Mucosa of gallbladder (tissue), 1 donor: Measurements from ENCODE around the gene RBM12. TPM values are rescaled to one million over a fixed set of nuclear protein-coding genes. Genes with fewer than 3 reads are reported as not detected.

Source experiments
- DNase-seq: peaks from one replicate; pipeline ENCODE4 v3.0.0-alpha.2; 2020; ENCODE audit warnings: low spot score
- total RNA-seq: library from RNA; stranded (reverse); gene quantifications from one replicate; pipeline ENCODE4 v1.2.1, GENCODE V29; 2021
- donor health status: DM: no; HTN: no; CAD: no.

The RBM12 gene
- total RNA-seq, 1 donor from 2014 or later, result 68.5 TPM

DNA sequence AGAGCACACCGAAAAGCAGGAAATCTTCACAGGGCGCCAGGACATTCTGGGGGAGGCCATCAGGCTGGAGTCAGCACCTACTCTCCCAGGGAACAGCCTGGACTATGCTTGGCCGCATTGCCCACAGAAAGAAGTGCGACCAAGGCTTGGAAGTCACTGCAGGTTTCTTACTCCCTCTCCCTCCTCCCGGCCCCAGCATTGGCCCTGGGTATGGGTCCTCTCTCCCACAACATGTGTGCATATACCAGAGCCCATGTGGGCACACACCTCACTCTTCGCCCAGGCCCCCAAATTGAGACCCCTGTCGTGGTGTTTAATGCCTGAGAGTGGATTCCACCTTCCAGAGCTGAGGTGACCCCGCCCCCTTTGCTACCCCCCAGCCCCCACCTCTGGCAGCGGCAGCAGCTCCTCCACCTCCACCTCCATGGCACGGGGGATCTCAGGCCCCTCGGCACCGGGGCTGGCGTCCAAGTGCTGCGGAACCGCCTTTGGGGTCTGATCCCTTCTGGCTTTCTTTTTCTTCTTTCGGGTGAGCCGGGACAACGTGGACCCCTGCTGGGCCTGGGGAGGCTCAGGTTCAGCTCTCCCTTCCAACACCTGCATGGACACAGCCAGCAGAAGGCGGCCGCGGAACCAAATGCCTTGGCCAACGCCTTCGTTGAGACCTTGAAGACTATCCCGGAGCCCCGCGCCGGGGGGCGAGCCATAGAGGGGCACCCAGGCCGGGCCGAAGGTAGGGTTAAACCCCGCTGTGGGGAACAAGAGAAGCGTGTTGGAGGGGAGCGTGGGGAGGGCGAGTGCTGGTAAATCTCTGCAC is 64.3 kb downstream of the RBM12 start:
- no peak for DNase-seq

DNA sequence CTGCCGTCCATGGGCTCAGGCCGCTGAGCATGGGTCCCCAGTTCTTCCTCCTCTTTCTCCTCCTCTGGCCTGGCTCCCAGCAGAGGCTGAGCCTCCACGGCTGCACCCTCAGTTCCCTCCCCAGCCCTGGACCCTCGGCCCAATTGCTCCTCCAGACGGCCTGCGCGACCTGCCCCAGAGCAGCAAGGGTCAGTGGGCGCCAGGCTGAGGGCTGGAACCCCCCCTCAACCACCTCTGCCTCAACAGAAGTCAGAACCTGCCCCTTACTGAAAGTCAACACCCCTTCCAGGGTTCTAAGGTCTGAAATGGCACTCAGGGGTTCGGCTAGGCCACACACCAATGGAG is 65.0 kb downstream of the RBM12 start:
- DNase-seq, result no peak

Other genes starting within 250 kb of the RBM12 start
- gene GDF5, start 226.7 kb downstream of the RBM12 start, total RNA-seq, result 0.09 TPM
- 33.5 TPM for gene CEP250, start 209.3 kb downstream of the RBM12 start, total RNA-seq
- not detected for gene C20orf173, start 135.2 kb downstream of the RBM12 start, total RNA-seq
- gene ERGIC3, start 122.8 kb downstream of the RBM12 start, total RNA-seq, result 319 TPM
- gene SPAG4, start 49.1 kb downstream of the RBM12 start, total RNA-seq, result 7.2 TPM
- 195 TPM for gene CPNE1, start within 50 bp of the RBM12 start, total RNA-seq
- gene NFS1, start 34.5 kb upstream of the RBM12 start, total RNA-seq, result 47.4 TPM
- 155 TPM for gene ROMO1, start 34.5 kb upstream of the RBM12 start, total RNA-seq
- gene RBM39, start 77.4 kb upstream of the RBM12 start, total RNA-seq, result 288 TPM
- gene PHF20, start 107.1 kb upstream of the RBM12 start, total RNA-seq, result 44.4 TPM